ENCODE measurements around the gene TTC31. TPM values are rescaled to one million over a fixed set of nuclear protein-coding genes. Genes with fewer than 3 reads are reported as not detected.

Gene TTC31
- total RNA-seq, 4 donors from 2014 or later: 20.4 to 45.5 (median 27.4) TPM

GRCh38 chr2:74514368-74515270, 31.7 kb downstream of the TTC31 start, which contains the start of gene TLX2:
TLX2 (plus strand) TSS chr2:74514450; CDS start chr2:74514807, 357 bp downstream.
- TF ChIP-seq POLR2AphosphoS5 (IDR thresholded peaks at IDR 0.05) (no peak), POLR2A (IDR thresholded peaks at IDR 0.05) (no peak), CTCF (IDR thresholded peaks at IDR 0.05) (no peak), EP300 (IDR thresholded peaks at IDR 0.05) (no peak)
- no peak for DNase-seq (ENCODE audit: low spot score in 2 of 2)
- no peaks in the 10 kb centered on the region for H3K36me3 ChIP-seq
- no peaks in the 10 kb centered on the region for H3K9me3 ChIP-seq
- H3K4me3 ChIP-seq: peak within 1 kb of the TSS; percentile 27
- peaks cover 100% of the 10 kb centered on the region for H3K27me3 ChIP-seq
- WGBS: 0% methylated on average over 17 of the region's 82 CpGs
- no peak within 1 kb of the TSS for H3K27ac ChIP-seq
- H3K4me1 ChIP-seq: peaks cover 37% of the 10 kb centered on the region

- Histone ChIP-seq H3K4me1 (peaks cover 37% of the 10 kb centered on the region), H3K36me3 (no peaks in the 10 kb centered on the region), H3K27ac (no peak overlapping the region), H3K4me3 (peak overlapping the region; percentile 45), H3K9me3 (no peaks in the 10 kb centered on the region), H3K27me3 (peaks cover 100% of the 10 kb centered on the region)
- WGBS: 16% methylated on average over 17 of the region's 60 CpGs
- TF ChIP-seq EP300 (IDR thresholded peaks at IDR 0.05) (no peak), POLR2A (IDR thresholded peaks at IDR 0.05) (no peak)
- DNase-seq (ENCODE audit: low spot score in 2 of 2): no peak
Observed at GRCh38 chr2:74515271-74515980, 32.5 kb downstream of the TTC31 start.

GRCh38 chr2:74515981-74516633, 33.2 kb downstream of the TTC31 start:
- 9% methylated on average over 61 of the region's 72 CpGs for WGBS
- TF ChIP-seq POLR2AphosphoS5 (IDR thresholded peaks at IDR 0.05): no peak
- TF ChIP-seq CTCF (IDR thresholded peaks at IDR 0.05): no peak
- TF ChIP-seq EP300 (IDR thresholded peaks at IDR 0.05): no peak
- no peak for TF ChIP-seq POLR2A (IDR thresholded peaks at IDR 0.05)
- Histone ChIP-seq H3K27me3 (peaks cover 99% of the 10 kb centered on the region), H3K4me1 (peaks cover 37% of the 10 kb centered on the region), H3K9me3 (no peaks in the 10 kb centered on the region), H3K4me3 (peak overlapping the region; percentile 45), H3K27ac (no peak overlapping the region), H3K36me3 (no peaks in the 10 kb centered on the region)
- DNase-seq (ENCODE audit: low spot score in 2 of 2): peak in 1 of 2 donors; percentile 75

- DNase-seq (ENCODE audit: low spot score in 2 of 2): no peak
- 68% methylated on average over 13 of the region's 13 CpGs for WGBS
- peak overlapping the region; percentile 45 for H3K4me3 ChIP-seq
- H3K27ac ChIP-seq: no peak overlapping the region
- H3K9me3 ChIP-seq: no peaks in the 10 kb centered on the region
- peaks cover 94% of the 10 kb centered on the region for H3K27me3 ChIP-seq
- H3K36me3 ChIP-seq: no peaks in the 10 kb centered on the region
- no peak for TF ChIP-seq EP300 (IDR thresholded peaks at IDR 0.05)
- no peak for TF ChIP-seq CTCF (IDR thresholded peaks at IDR 0.05)
- TF ChIP-seq POLR2AphosphoS5 (IDR thresholded peaks at IDR 0.05): no peak
- no peak for TF ChIP-seq POLR2A (IDR thresholded peaks at IDR 0.05)
- H3K4me1 ChIP-seq: peaks cover 37% of the 10 kb centered on the region
Observed at GRCh38 chr2:74516650-74517049, 33.8 kb downstream of the TTC31 start.

- TF ChIP-seq EP300 (IDR thresholded peaks at IDR 0.05) (no peak), POLR2AphosphoS5 (IDR thresholded peaks at IDR 0.05) (no peak), POLR2A (IDR thresholded peaks at IDR 0.05) (no peak), CTCF (IDR thresholded peaks at IDR 0.05) (no peak)
Observed at GRCh38 chr2:74522516-74522915, 39.6 kb downstream of the TTC31 start.

More at GRCh38 chr2:74522516-74522915, 39.6 kb downstream of the TTC31 start:
- WGBS: 88% methylated on average over 3 of the region's 3 CpGs
- H3K27ac ChIP-seq: no peak overlapping the region
- peaks cover 35% of the 10 kb centered on the region for H3K27me3 ChIP-seq
- DNase-seq (ENCODE audit: low spot score in 2 of 2): no peak
- peaks cover 5% of the 10 kb centered on the region for H3K4me1 ChIP-seq
- no peak overlapping the region for H3K4me3 ChIP-seq
- H3K36me3 ChIP-seq: peaks cover 21% of the 10 kb centered on the region
- H3K9me3 ChIP-seq: no peaks in the 10 kb centered on the region

Measured in suprapubic skin (tissue), 4 donors.